Psoas muscle (tissue), 8 donors: Measurements from ENCODE around the gene S1PR1. TPM values are rescaled to one million over a fixed set of nuclear protein-coding genes. Genes with fewer than 3 reads are reported as not detected.

ENCODE experiments used
- ATAC-seq, 4 donors: fragments of 200-7000 bp; cut with Tn5 transposase; one replicate each; pipeline ENCODE4 v1.9.1; 2020; ENCODE audit warnings: moderate library complexity in 3 of 4, mild to moderate bottlenecking in 2 of 4
- DNase-seq, 2 donors: peaks; one replicate each; pipeline ENCODE4 v3.0.0-alpha.2; 2020
- H3K27ac ChIP-seq: fragments of 200-600 bp; one replicate; pipeline ENCODE4 v1.8.0; 2022
- H3K27me3 ChIP-seq, 3 donors: fragments of 200-600 bp in 1 of 3; one replicate each; pipeline versions ENCODE4 v1.6.1 to v1.8.0; 2013 to 2022; ENCODE audit warnings: low read length in 2 of 3, mild to moderate bottlenecking in 2 of 3, moderate library complexity in 1 of 3; ENCODE audit not compliant: insufficient read depth in 3 of 3
- H3K36me3 ChIP-seq, 2 donors: fragments of 200-600 bp in 1 of 2; one replicate each; pipeline versions ENCODE4 v1.6.1 to v1.8.0; 2013 to 2022; ENCODE audit warnings: low read depth in 1 of 2, mild to moderate bottlenecking in 1 of 2, moderate library complexity in 1 of 2; ENCODE audit not compliant: insufficient read depth in 1 of 2
- H3K4me1 ChIP-seq: fragments of 200-600 bp; one replicate; pipeline ENCODE4 v1.8.0; 2022
- H3K4me3 ChIP-seq: fragments of 200-600 bp; one replicate; pipeline ENCODE4 v1.8.0; 2022; ENCODE audit warnings: mild to moderate bottlenecking
- H3K9me3 ChIP-seq: fragments of 200-600 bp; one replicate; pipeline ENCODE4 v1.8.0; 2022
- WGBS, 3 donors: extraction: QIAGEN DNeasy Blood & Tissue Kit; methylation state at CpG; one replicate each; pipeline versions ENCODE4 v1.1.6 to v1.1.7; 2013; 5-methylcytosine and 5-hydroxymethylcytosine counted together
- intact Hi-C, 2 donors: fragments of 100-400 bp; cut with DNase I; formaldehyde crosslinking; loops; one replicate each; pipeline versions ENCODE4 v1.11.0 to v1.14.2; 2022
- polyA plus RNA-seq, 3 donors: library from polyadenylated mRNA; stranded (reverse); fragments of 200-250 nt; gene quantifications; one replicate each; pipeline ENCODE4 v1.2.3, GENCODE V29; 2013
- total RNA-seq, 4 donors: library from RNA; stranded (reverse); fragmentation: NEBNext Ultra II Directional in 2 of 4; extraction: Animal tissue kit (Norgen Biotek cat#: 25700) in 2 of 4; gene quantifications; one replicate each; pipeline versions ENCODE4 v1.2.1 to v1.2.4, GENCODE V29; 2021 to 2023
- TF ChIP-seq, protein P1 (sequence below): fragments of 200-600 bp; IDR thresholded peaks from one replicate; pipeline ENCODE4 v1.8.0; 2022; ENCODE audit warnings: antibody characterized with exemption
- donor health status: healthy with polysubstance abuse.
- donor health status: DM: no; HTN: no; CAD: no; lungs with moderate emphysema.
- donor health status: Bipolar disorder and iron deficiency.
- donor health status: healthy.
- donor health status: DM: yes; HTN: yes; CAD: no.
- donor health status: DM: no; HTN: no; CAD: no.
- donor health status: DM: no; HTN: no; CAD: no.
- donor health status: DM: yes; HTN: yes; CAD: no.

S1PR1 gene
- total and polyA plus RNA-seq, 7 donors = 21.9 to 35.7 (median 25.8) TPM

DNA sequence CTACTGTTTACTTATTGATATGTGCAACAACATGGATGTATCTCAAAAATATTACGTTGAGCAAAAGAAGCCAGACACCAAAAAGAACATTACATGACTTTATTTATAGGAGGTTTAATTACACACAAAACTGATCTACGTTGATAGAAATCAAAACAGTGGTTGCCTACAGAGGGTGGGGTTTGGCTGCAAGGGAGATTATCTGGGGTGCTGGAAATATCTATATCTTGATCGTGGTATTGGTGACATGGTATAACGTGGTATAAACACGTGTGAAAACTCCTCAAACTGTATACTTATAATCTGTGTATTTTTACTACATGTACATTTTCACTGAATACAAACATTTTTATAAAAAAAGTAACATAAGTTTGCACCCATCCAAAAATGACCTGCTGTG, 38.9 kb downstream of the S1PR1 start:
- WGBS, 3 donors = 76 to 85% (median 77%) methylated on average over 5 of the region's 5 CpGs
- H3K4me1 ChIP-seq = no peaks in the 10 kb centered on the region
- no peak for ATAC-seq
- TF ChIP-seq, protein P1, sequence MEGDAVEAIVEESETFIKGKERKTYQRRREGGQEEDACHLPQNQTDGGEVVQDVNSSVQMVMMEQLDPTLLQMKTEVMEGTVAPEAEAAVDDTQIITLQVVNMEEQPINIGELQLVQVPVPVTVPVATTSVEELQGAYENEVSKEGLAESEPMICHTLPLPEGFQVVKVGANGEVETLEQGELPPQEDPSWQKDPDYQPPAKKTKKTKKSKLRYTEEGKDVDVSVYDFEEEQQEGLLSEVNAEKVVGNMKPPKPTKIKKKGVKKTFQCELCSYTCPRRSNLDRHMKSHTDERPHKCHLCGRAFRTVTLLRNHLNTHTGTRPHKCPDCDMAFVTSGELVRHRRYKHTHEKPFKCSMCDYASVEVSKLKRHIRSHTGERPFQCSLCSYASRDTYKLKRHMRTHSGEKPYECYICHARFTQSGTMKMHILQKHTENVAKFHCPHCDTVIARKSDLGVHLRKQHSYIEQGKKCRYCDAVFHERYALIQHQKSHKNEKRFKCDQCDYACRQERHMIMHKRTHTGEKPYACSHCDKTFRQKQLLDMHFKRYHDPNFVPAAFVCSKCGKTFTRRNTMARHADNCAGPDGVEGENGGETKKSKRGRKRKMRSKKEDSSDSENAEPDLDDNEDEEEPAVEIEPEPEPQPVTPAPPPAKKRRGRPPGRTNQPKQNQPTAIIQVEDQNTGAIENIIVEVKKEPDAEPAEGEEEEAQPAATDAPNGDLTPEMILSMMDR = no peak
- no peak for DNase-seq
- H3K4me3 ChIP-seq = no peak overlapping the region
- intact Hi-C loops = no loop called here
- H3K9me3 ChIP-seq = peaks cover 4% of the 10 kb centered on the region
- H3K36me3 ChIP-seq = no peaks in the 10 kb centered on the region
- H3K27me3 ChIP-seq = no peaks in the 10 kb centered on the region
- H3K27ac ChIP-seq = no peak overlapping the region

DNA sequence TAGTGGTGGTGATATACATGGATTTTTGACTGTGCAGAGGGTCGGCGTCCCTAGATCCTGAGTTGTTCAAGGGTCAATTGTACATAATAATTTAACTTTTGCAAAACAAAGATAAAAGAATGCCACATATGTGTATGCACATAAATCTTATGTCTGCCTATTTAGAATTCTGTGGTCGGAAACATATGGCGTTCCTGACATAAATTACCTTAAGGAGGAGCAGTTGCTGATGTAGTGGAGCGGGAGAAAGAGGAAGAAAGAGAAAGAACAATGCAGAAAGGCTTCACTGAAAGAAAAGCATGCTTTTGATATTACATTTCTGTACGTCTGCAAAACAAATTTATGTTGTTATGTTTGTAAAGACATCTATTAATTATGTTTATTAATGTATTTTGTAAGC, 40.0 kb downstream of the S1PR1 start:
- ATAC-seq = no peak
- H3K27ac ChIP-seq = no peak overlapping the region
- H3K4me1 ChIP-seq = no peaks in the 10 kb centered on the region
- no peak overlapping the region for H3K4me3 ChIP-seq
- H3K27me3 ChIP-seq = no peaks in the 10 kb centered on the region
- WGBS, 3 donors = 40 to 46% (median 41%) methylated on average over 6 of the region's 6 CpGs
- intact Hi-C loops = no loop called here
- H3K9me3 ChIP-seq = peaks cover under 1% of the 10 kb centered on the region
- no peaks in the 10 kb centered on the region for H3K36me3 ChIP-seq
- DNase-seq = no peak
- TF ChIP-seq, protein P1 = no peak

DNA sequence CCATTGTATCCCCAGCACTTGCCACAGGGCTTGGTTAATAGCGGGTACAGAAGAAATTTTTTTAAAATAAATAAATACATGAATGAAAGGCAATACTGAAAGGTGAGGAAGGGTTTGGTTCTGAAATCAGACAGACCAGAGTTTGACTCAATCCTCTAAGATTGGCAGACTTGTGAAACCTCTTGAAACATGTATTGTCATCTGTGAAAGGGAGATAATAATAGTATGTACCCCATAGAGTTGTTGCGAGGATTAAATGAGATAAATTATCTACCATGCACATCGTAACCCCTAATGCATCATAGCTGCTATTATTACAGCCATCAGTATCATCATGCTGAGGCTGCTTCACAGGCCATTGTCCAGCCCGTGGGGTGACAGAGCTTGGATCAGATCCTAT, 41.4 kb downstream of the S1PR1 start:
- WGBS, 3 donors = 80 to 86% (median 81%) methylated on average over 4 of the region's 4 CpGs

DNA sequence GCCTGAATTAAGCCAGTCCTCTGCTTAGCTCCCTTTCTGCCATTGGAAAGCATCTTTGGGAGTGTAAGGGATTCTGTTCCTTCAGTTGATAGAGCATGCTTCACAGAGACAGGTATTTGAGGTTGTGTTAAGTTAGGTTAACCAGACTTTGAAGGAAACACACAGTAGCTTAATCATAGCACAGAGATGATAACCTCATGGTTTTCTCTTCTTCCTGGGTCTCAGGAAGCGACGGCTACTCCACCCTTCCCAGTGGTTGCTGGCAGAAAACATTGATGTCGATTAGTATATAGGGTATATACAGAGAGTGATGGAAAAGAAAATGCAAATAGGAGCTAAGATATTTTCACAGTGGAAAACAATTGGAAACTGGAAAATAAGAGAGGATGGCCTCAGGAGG, 42.0 kb downstream of the S1PR1 start:
- no peaks in the 10 kb centered on the region for H3K27me3 ChIP-seq
- TF ChIP-seq, protein P1 = no peak
- H3K4me1 ChIP-seq = no peaks in the 10 kb centered on the region
- WGBS, 3 donors = 55 to 79% (median 70%) methylated on average over 3 of the region's 3 CpGs
- intact Hi-C loops = no loop called here
- no peak for DNase-seq
- H3K27ac ChIP-seq = no peak overlapping the region
- no peaks in the 10 kb centered on the region for H3K36me3 ChIP-seq
- no peaks in the 10 kb centered on the region for H3K9me3 ChIP-seq
- no peak overlapping the region for H3K4me3 ChIP-seq
- no peak for ATAC-seq

More for the DNA sequence above, 41.4 kb downstream of the S1PR1 start:
- TF ChIP-seq, protein P1 = no peak
- ATAC-seq (no peak), DNase-seq (no peak)
- intact Hi-C loops = no loop called here
- H3K4me3 ChIP-seq = no peak overlapping the region
- no peaks in the 10 kb centered on the region for H3K27me3 ChIP-seq
- no peaks in the 10 kb centered on the region for H3K4me1 ChIP-seq
- no peaks in the 10 kb centered on the region for H3K9me3 ChIP-seq
- no peak overlapping the region for H3K27ac ChIP-seq
- H3K36me3 ChIP-seq = no peaks in the 10 kb centered on the region

DNA sequence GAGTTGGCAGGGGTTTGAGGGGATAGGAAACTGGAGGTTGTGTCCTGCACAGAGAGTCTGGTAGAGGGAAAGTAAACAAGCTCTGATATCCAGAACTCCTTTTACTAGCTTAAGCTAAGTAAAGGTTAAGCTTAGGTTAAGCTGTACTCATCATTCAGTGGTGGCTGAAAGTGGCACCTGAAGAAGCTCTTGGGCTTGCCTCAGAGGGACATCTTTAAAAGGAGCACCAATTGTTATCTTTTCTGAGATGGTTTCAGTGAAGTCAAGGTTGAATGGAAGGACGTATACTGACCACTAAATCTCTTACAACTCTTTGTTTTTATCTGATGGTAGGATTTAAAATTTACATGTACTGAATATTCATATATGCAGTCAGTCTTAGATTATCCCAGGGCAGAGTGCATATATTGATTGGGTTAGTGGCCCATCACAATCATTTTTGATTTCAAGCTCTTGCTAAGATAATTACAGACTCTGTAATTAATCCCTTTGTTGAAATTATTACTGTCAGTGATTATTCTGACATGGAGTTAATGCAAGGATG, 43.3 kb downstream of the S1PR1 start:
- H3K27me3 ChIP-seq = no peaks in the 10 kb centered on the region
- intact Hi-C loops = no loop called here
- WGBS, 3 donors = 66 to 72% (median 67%) methylated on average over 1 of the region's 1 CpG
- no peak for DNase-seq
- TF ChIP-seq, protein P1 = no peak
- no peak for ATAC-seq
- no peak overlapping the region for H3K27ac ChIP-seq
- no peak overlapping the region for H3K4me3 ChIP-seq
- H3K36me3 ChIP-seq = no peaks in the 10 kb centered on the region
- no peaks in the 10 kb centered on the region for H3K4me1 ChIP-seq
- H3K9me3 ChIP-seq = no peaks in the 10 kb centered on the region
